GM21367 (cell line): Measurements from ENCODE around the gene RAPGEF6.
"Not testable (repeated sequence)": the region's sequence is repeated elsewhere in the genome, so short reads cannot be mapped to it uniquely, and the experiment has no call there.

Experiments used
- ATAC-seq: cut with Tn5 transposase; IDR thresholded peaks from one replicate; pipeline ENCODE4 v1.9.1; 2021; ENCODE audit not compliant: unreplicated experiment

The RAPGEF6 gene

DNA sequence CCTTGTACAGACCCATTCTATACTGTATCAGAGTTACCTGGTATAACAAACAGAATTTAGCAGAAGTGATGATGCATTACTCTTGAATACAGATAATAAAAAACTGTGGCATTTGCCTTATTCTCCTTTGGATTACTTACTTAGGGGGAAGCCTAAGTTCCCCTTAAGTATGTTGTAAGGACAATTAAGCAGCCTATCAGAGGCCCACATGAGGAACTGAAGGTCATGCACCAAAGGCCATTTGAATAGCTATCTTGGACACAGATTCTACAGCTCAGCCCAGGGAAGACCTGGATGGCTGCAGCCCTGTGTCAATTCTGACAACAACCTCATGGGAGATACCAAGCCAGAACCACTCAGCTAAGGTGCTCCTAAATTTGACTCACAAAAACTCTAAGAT, 125.2 kb downstream of the RAPGEF6 start:
- no peak for ATAC-seq

- ATAC-seq: no peak
Observed at GRCh38 chr5:131505237-131505908, 129.7 kb downstream of the RAPGEF6 start.

- ATAC-seq: peak; percentile 97
Observed at GRCh38 chr5:131496400-131496713, 138.7 kb downstream of the RAPGEF6 start.

DNA sequence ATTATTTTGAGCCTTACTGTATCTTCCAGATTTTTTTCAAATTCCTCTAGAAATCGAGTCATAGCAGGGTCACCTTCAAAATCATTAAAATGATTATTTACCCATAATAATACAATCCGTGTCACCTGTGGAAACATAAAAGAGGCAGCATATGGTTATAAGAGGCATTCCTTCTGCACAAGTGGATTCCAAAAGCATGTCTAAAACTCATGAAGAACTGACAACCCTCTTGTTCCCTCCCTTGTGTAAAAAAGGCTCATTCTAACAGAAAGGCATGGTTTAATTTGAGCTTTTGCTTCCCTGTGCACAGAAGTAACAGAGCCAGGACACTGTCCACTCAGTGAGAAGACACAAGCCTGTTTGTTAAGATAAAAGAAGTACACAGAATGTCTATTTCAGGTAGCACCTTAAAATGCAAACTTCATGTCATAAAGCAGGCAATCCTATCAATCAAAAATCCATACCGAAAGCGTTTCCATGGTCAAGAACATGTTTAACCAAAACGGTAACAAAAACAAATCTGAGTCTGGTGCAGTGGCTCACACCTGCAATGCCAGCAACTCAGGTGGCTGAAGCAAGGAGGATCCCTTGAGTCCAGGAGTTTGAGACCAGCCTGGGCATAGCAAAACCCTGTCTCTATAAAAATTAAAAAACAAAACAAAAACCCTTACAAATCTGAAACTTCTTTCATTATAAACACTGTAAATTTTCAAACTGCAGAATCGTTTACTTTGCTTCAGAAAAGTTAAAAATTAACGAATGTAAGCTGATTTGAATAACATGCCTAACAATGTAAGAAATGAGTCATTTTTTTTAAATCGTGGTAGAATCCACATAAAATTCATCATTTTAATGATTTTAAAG, 139.3 kb downstream of the RAPGEF6 start:
- ATAC-seq: peak; percentile 5

GRCh38 chr5:131491749-131492148, 143.3 kb downstream of the RAPGEF6 start:
- no peak for ATAC-seq

- ATAC-seq: peak; percentile 87
Observed at GRCh38 chr5:131488463-131488862, 146.6 kb downstream of the RAPGEF6 start.

DNA sequence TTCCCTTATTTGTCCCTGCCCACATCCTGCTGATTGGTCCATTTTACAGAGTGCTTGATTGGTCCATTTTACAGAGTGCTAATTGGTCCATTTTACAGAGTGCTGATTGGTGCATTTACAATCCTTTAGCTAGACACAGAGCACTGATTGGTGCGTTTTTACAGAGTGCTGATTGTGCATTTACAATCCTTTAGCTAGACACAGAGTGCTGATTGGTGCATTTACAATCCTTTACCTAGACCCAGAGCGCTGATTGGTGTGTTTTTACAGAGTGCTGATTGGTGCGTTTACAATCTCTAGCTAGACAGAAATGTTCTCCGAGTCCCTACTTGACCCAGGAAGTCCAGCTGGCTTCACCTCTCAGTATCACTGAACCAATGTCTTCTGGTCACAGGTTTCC, 147.7 kb downstream of the RAPGEF6 start:
- not testable (repeated sequence) for ATAC-seq

DNA sequence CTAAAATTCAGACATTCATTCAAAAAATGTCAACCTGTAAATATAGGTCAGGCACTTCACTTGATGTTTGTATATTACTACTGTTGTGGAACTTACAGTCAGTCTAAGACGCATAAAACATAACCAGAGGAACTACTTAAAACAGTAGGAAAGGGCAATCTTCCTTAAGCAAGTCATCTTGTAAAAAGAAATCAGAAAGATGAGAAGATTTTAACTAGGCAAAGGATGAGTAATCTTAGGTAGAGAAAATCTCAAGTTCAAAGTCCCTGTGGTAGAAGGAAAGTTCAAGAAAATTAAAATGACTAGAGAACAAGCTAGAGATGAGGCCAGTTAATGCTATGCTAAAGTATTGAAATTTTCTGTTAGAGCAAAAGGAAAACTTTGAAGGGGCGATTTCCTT, 152.4 kb downstream of the RAPGEF6 start:
- no peak for ATAC-seq

GRCh38 chr5:131481569-131481968, 153.5 kb downstream of the RAPGEF6 start:
- ATAC-seq: no peak

- no peak for ATAC-seq
Observed at GRCh38 chr5:131475541-131475941, 159.5 kb downstream of the RAPGEF6 start.

DNA sequence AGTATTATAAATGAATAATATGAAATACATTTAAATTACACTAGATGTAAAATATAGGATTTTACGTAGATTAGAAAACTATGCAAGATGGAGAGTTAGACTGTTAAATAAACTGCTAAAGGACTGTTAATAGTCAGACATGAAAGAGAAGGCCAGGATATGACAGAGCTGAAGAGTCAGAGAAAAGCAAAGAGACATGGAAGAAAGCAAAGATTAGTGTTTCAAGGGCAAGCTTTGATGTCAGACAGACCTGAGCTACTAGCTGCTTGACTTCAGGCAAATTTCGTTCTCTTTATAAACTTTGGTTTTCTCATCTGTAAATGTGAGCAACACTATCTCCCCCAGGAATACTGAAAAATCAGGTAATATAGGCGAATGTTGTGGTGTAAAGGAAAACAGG, 161.3 kb downstream of the RAPGEF6 start:
- no peak for ATAC-seq

- ATAC-seq: no peak
Observed at GRCh38 chr5:131466171-131466766, 168.8 kb downstream of the RAPGEF6 start.

- no peak for ATAC-seq
Observed at GRCh38 chr5:131463656-131464055, 171.4 kb downstream of the RAPGEF6 start.

- no peak for ATAC-seq
Observed at GRCh38 chr5:131462454-131462853, 172.6 kb downstream of the RAPGEF6 start.

GRCh38 chr5:131461742-131462141, 173.3 kb downstream of the RAPGEF6 start:
- ATAC-seq: no peak

- ATAC-seq: no peak
Observed at GRCh38 chr5:131460867-131461572, 174.0 kb downstream of the RAPGEF6 start.

DNA sequence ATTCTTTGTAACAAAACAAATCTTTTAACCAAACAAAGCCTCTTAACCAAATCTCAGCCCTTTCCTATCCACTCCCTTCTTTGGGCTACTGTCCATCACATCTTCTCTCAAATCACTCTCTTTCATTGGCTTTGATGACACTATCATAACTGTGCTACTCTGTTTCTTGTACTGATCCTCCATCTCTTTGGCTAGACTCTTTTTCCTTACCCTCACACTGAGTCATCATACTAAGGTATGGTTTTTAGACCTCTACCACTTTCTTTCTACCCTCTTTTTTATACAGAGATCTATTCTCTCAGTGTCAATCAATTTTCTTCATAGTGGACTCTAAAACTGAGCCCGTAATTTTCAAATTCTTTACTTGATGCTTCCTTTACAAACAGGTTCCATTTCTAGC, 174.9 kb downstream of the RAPGEF6 start:
- ATAC-seq: no peak

- no peak for ATAC-seq
Observed at GRCh38 chr5:131459216-131459615, 175.8 kb downstream of the RAPGEF6 start.

DNA sequence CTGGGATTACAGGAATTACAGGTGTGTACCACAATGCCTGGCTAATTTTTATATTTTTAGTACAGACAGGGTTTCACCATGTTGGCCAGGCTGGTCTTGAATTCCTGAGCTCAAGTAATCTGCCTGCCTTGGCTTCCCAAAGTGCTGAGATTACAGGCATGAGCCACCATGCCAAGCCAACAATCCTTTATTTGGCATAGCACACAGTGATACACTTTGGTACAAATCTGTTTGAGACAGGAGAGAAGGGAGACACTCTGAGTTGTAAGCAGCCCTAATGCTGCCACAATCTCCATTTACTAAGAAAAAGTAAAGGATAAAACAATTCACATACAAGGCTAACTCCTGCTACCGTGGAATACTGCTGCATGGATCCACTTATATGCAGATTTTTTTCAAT, 177.8 kb downstream of the RAPGEF6 start:
- no peak for ATAC-seq

GRCh38 chr5:131450941-131451340, 184.1 kb downstream of the RAPGEF6 start:
- ATAC-seq: no peak

DNA sequence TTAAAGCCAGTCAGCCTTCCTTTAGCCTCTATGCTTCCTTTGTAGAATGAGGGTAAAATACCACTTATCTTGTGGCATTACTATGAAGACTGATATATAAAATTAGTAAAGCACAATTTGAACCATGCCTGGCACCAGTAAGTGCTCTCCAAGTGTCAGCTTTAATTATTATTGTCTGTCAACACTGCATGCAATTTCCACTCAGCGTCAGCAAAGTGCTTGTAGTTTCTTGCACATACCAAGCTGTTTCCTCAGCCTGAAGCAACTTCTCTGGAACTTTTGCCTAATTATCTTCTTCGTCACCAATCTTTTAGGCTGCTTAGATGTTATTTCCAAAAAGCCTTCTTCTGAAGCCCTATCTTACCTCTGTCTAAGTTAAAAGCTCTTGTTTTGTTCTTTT, 193.8 kb downstream of the RAPGEF6 start:
- no peak for ATAC-seq

DNA sequence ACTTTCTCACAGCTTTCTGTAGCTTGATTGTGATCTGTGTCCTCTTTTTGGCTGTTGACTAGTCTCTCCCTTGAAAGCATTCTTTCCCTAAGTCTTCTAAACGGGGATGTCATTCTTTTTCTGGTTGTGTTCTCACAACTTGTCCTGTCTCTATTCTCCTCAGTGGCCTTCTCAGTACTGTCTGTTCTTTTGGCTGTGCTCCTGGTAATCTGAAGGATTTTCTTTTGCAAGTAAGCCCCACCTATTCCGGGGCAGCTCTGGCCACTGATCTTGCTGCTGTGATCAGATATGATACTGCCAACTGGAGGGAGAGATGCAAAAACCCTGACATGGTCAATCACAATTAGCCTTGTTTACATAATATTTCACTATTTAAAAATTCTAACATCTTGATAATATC, 198.9 kb downstream of the RAPGEF6 start:
- ATAC-seq: no peak
